Mammary epithelial cell (primary cell): ENCODE measurements around the gene DDX6.

Experiments used
- EZH2 ChIP-seq: IDR thresholded peaks from 2 replicates; pipeline ENCODE4 v1.6.1; 2012; ENCODE audit warnings: low read length, inconsistent platforms, borderline replicate concordance
- TF ChIP-seq, protein P1 (sequence below), 2 donors: IDR thresholded peaks in 1 of 2; conservative IDR thresholded peaks in 1 of 2; 2 replicates each; pipeline ENCODE4 v1.5.1; 2011 to 2012; ENCODE audit warnings: inconsistent platforms in 2 of 2, low read length in 2 of 2, mild to moderate bottlenecking in 2 of 2, control low read depth in 1 of 2, low read depth in 1 of 2; ENCODE audit not compliant: insufficient read depth in 1 of 2; ENCODE audit errors: extremely low read depth in 1 of 2

DNA sequence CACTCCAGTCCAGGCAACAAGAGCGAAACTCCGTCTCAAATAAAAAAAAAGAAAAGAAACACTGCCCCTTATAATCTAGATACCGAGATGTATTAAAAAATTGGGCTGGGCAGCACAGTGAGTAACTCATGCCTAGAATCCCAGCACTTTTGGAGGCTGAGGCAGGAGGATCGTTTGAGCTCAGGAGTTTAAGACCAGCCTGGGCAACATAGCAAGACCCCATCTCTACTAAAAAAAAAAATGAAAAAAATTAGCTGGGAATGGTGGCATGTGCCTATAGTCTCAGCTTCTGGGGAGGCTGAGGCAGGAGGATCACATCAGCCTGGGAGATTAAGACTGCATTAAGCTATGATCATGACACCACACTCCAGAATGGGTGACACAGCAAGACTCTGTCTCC is 24.9 kb downstream of the DDX6 start:
- TF ChIP-seq, protein P1, sequence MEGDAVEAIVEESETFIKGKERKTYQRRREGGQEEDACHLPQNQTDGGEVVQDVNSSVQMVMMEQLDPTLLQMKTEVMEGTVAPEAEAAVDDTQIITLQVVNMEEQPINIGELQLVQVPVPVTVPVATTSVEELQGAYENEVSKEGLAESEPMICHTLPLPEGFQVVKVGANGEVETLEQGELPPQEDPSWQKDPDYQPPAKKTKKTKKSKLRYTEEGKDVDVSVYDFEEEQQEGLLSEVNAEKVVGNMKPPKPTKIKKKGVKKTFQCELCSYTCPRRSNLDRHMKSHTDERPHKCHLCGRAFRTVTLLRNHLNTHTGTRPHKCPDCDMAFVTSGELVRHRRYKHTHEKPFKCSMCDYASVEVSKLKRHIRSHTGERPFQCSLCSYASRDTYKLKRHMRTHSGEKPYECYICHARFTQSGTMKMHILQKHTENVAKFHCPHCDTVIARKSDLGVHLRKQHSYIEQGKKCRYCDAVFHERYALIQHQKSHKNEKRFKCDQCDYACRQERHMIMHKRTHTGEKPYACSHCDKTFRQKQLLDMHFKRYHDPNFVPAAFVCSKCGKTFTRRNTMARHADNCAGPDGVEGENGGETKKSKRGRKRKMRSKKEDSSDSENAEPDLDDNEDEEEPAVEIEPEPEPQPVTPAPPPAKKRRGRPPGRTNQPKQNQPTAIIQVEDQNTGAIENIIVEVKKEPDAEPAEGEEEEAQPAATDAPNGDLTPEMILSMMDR (conservative IDR thresholded peaks at IDR 0.05 in 1 of 2, IDR thresholded peaks at IDR 0.05 in 1 of 2; ENCODE audit: extremely low read depth in 1 of 2, insufficient read depth in 1 of 2, low read depth in 1 of 2, low read length in 2 of 2): no peak
- no peak for TF ChIP-seq EZH2
